HUES48 (cell line): Measurements from ENCODE around the gene F7.

Experiments
- H3K27ac ChIP-seq: one replicate; pipeline ENCODE4 v1.7.0; 2013; ENCODE audit warnings: low read depth, low read length, inconsistent platforms
- H3K27me3 ChIP-seq: 2 replicates; pipeline ENCODE4 v1.6.1; 2013; ENCODE audit warnings: mild to moderate bottlenecking, low read length; ENCODE audit not compliant: control insufficient read depth, insufficient read depth
- H3K36me3 ChIP-seq: 2 replicates; pipeline ENCODE4 v1.6.1; 2013; ENCODE audit warnings: low read length; ENCODE audit not compliant: control insufficient read depth, insufficient read depth
- H3K4me1 ChIP-seq: 2 replicates; pipeline ENCODE4 v1.6.1; 2013; ENCODE audit warnings: mild to moderate bottlenecking, low read length; ENCODE audit not compliant: control insufficient read depth, insufficient read depth
- H3K4me3 ChIP-seq: 2 replicates; pipeline ENCODE4 v1.5.1; 2013; ENCODE audit warnings: mild to moderate bottlenecking, low read depth, low read length
- H3K9ac ChIP-seq: 2 replicates; pipeline ENCODE4 v1.6.1; 2013; ENCODE audit warnings: mild to moderate bottlenecking, low read depth, low read length, moderate library complexity
- H3K9me3 ChIP-seq: 2 replicates; pipeline ENCODE4 v1.6.1; 2013; ENCODE audit warnings: low read length; ENCODE audit not compliant: control insufficient read depth, insufficient read depth

The F7 gene

GRCh38 chr13:113147206-113147605 is 41.6 kb downstream of the F7 start:
- H3K9ac ChIP-seq = no peak overlapping the region
- H3K9me3 ChIP-seq = no peaks in the 10 kb centered on the region
- no peak overlapping the region for H3K4me3 ChIP-seq
- no peaks in the 10 kb centered on the region for H3K36me3 ChIP-seq
- no peak overlapping the region for H3K27ac ChIP-seq
- H3K4me1 ChIP-seq = peaks cover 3% of the 10 kb centered on the region; the same call in 1 of the 2 replicates
- peaks cover 6% of the 10 kb centered on the region for H3K27me3 ChIP-seq

DNA sequence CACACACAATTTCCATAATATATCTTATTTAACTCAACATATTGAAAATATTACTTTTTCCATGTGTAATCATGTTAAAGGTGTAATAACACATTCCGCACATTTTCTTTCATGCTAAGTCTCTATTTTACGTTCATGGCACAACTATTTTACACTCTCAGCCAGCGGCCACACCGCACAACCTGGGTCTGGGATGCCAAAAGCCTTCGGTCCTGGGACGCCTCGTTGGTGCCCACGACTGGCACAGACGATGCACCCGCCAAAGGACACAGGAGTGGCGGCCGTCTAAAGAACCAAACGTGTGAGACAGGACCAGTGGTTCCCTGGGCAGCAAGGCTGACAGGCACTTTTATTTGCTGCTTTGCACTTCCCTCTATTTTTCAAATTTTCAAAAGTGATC is 42.8 kb downstream of the F7 start:
- H3K27ac ChIP-seq = no peak overlapping the region
- H3K9ac ChIP-seq = no peak overlapping the region
- peaks cover 18% of the 10 kb centered on the region for H3K27me3 ChIP-seq
- peaks cover 9% of the 10 kb centered on the region for H3K4me1 ChIP-seq
- H3K36me3 ChIP-seq = no peaks in the 10 kb centered on the region
- no peaks in the 10 kb centered on the region for H3K9me3 ChIP-seq
- no peak overlapping the region for H3K4me3 ChIP-seq

DNA sequence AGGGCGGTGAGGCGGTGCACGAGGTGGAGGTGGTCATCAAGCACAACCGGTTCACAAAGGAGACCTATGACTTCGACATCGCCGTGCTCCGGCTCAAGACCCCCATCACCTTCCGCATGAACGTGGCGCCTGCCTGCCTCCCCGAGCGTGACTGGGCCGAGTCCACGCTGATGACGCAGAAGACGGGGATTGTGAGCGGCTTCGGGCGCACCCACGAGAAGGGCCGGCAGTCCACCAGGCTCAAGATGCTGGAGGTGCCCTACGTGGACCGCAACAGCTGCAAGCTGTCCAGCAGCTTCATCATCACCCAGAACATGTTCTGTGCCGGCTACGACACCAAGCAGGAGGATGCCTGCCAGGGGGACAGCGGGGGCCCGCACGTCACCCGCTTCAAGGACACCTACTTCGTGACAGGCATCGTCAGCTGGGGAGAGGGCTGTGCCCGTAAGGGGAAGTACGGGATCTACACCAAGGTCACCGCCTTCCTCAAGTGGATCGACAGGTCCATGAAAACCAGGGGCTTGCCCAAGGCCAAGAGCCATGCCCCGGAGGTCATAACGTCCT is 43.4 kb downstream of the F7 start:
- Histone ChIP-seq H3K27me3 (peaks cover 20% of the 10 kb centered on the region), H3K9ac (no peak overlapping the region), H3K36me3 (no peaks in the 10 kb centered on the region), H3K4me3 (no peak overlapping the region), H3K9me3 (no peaks in the 10 kb centered on the region), H3K4me1 (peaks cover 12% of the 10 kb centered on the region), H3K27ac (no peak overlapping the region)

DNA sequence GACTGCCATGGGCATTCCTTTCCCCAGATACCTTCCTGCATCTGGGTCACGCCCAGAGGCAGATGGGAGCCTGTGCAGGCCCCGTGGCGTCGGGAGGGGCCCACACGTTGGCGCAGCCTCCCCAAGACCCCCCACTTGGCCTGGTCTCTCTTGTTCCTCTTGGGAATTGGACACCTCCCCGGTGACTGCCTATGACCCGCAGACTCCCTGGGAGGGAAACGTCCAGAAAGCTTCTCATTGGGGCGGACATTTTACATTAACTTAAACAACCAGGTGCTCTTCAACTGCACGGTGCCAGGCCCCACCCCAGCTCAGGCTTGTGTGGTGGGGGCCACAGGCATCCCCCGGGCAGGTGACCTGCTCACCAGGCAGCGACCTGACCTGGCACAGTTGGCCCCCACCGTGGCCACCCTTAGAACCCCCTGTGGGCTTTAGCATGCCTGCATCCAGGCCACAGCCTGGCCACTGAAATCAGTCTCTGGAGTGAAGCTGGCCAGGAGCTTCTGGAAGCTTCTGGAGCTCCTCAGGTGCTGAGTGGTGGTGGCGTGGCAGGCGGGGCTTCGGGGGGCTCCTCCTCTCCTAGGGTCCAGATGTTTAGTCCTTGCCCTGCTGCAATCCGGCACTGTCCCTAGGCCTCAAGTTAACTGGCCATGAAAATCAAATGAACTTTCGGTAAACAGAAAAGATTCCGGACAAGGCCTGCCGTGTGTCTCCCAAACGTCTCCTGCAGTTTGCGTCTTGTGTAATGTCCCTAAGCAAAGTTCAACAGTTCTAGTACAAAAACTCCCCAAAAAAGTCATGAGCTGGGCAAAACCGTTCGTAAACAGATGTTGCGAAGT is 44.3 kb downstream of the F7 start:
- Histone ChIP-seq H3K9me3 (no peaks in the 10 kb centered on the region), H3K36me3 (no peaks in the 10 kb centered on the region), H3K9ac (no peak overlapping the region), H3K27me3 (peaks cover 20% of the 10 kb centered on the region), H3K4me1 (peaks cover 17% of the 10 kb centered on the region), H3K27ac (no peak overlapping the region), H3K4me3 (no peak overlapping the region)

DNA sequence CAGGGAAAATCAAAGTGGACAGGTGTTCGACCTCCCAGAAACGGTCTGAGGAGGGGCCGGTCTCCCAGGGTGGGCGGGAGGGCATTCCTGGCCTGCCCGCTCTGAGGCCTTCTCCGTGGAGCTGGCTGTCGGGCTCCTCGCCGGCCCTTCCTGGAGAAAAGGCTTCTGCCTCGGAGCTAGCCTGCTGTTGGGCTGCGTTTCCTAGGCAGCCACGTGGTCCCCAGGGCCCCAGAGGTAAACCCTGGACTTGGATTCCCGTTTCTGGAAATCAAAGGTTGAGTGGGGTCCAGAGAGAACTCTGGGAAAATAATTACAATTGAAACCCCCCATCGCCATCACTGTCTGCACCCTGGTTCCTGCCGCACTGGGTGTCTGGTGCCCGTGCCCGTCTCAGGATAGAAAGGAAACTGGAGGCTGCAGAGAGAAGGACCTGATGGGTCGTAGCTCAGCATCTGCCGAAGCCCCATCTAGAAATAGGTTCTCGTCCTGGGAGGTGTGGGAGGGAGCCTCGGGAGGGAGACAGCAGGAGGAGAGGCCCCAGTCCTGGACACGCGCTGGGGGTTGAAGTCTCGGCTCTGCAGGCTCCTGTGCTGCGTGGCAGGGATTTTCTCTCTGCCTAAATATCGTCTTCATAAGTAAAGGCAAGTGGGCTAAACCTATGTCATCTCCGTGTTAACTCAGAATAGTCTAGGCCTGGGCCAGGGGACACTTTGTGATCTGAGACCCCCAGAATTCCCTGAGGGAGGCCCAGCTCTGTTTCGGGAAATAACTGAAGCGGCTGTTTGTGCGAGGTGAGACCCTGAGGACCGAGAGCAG is 45.2 kb downstream of the F7 start:
- no peaks in the 10 kb centered on the region for H3K9me3 ChIP-seq
- peaks cover 17% of the 10 kb centered on the region for H3K4me1 ChIP-seq
- H3K27ac ChIP-seq = no peak overlapping the region
- peaks cover 20% of the 10 kb centered on the region for H3K27me3 ChIP-seq
- H3K4me3 ChIP-seq = no peak overlapping the region
- no peak overlapping the region for H3K9ac ChIP-seq
- H3K36me3 ChIP-seq = no peaks in the 10 kb centered on the region

DNA sequence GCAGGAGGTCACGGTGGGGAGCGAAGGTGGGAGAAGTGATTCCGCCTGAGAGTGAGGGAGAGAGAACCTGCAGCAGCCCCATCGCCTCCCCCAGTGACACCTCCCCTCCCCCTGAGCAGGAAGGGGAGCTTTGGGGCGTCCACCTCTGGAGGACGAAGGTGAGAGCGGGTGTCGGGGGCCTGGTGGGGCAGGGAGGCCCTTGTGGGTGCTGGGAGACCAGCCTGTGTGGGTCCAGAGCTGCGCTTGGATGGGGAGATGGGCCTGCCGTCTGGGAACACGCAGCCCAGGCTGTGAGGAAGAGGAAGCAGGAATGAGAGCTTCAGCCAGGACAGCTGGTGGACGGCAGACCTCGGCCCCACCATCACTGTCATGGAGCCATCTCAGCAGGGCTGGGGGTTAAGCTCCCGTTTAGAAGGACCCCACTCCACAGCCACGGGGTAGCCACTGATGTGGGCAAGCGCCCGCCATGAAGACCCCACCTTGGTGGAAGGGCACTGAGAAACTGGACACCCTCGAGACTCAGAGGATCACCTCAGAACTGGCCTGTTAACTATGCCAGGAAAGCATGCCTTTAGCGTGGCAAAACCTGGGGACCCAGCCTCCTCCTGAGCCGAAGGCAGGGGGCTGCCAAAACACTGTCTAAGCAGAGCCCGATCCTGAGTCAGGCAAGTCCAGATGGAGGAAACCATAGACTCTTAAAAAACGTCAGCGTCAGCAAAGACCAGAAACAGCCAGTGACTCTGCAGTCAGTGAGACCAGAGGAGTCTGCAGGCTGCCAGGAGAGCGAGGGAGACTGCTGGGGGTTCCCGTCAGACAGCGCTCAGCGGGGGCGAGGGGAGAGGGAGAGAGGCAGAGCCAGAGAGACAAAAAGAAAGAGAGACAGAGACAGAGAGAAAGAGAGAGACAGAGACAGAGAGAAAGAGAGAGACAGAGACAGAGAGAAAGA is 46.4 kb downstream of the F7 start:
- H3K9me3 ChIP-seq = no peaks in the 10 kb centered on the region
- H3K4me1 ChIP-seq = peaks cover 17% of the 10 kb centered on the region
- no peak overlapping the region for H3K4me3 ChIP-seq
- no peak overlapping the region for H3K27ac ChIP-seq
- peaks cover 20% of the 10 kb centered on the region for H3K27me3 ChIP-seq
- no peak overlapping the region for H3K9ac ChIP-seq
- H3K36me3 ChIP-seq = no peaks in the 10 kb centered on the region

DNA sequence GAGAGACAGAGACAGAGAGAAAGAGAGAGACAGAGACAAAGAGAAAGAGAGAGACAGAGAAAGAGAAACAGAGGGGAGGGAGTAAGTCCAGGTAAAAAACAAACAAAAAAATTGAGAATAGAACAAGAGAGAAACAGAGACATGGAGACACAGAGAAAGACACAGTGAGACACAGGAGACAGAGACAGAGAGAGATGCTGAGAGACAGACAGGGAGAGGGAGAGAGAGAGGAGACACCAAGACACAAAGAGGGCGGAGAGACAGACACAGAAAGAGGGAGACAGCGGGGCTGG is 47.0 kb downstream of the F7 start:
- Histone ChIP-seq H3K4me3 (peak overlapping the region; percentile 68), H3K27me3 (peaks cover 20% of the 10 kb centered on the region), H3K9ac (no peak overlapping the region), H3K9me3 (no peaks in the 10 kb centered on the region), H3K4me1 (peaks cover 17% of the 10 kb centered on the region), H3K27ac (no peak overlapping the region), H3K36me3 (no peaks in the 10 kb centered on the region)

DNA sequence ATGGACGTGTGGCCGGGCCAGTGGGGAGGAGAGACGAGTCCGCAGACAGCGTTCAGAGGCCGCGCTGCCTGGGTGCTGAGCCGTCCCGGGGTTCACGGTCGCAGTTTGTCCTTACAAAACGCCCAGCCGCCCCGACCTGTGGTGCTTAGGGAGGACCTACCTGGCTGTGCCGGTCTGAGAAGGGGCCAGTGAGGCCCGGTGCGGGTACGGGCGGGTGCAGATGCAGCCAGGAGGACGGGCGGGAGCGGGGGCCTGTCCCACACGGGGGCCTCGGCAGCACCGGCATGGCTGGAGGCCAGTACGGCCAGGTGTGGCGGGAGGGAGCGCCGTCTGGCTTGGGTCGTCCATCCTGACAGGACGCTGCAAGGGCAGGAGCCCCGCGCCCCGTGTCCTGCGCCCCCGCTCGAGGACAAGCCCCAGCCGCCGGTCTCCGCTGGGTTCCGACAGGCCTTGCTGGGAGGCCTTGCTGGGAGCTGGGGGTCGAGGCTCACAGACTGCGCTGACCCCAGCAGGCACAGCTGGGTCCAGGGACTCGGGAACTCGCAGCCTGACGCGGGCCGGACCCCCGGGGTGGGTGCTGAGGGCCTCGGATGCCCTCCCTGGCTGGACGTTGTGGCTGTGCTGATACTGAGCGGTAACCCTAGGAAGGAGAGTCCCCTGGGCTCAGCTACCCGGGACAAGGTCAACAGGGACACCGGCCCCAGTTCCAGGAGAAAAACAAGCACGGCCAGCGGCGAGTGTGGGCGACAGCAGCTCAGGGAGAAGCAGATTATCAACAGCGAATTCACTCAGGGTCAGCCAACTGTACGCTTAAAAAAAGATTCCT is 47.6 kb downstream of the F7 start:
- peaks cover 20% of the 10 kb centered on the region for H3K27me3 ChIP-seq
- H3K36me3 ChIP-seq = no peaks in the 10 kb centered on the region
- no peaks in the 10 kb centered on the region for H3K9me3 ChIP-seq
- H3K27ac ChIP-seq = no peak overlapping the region
- H3K9ac ChIP-seq = peak overlapping the region; percentile 28; the same call in 1 of the 2 replicates
- H3K4me3 ChIP-seq = peak overlapping the region; percentile 68
- H3K4me1 ChIP-seq = peaks cover 18% of the 10 kb centered on the region

DNA sequence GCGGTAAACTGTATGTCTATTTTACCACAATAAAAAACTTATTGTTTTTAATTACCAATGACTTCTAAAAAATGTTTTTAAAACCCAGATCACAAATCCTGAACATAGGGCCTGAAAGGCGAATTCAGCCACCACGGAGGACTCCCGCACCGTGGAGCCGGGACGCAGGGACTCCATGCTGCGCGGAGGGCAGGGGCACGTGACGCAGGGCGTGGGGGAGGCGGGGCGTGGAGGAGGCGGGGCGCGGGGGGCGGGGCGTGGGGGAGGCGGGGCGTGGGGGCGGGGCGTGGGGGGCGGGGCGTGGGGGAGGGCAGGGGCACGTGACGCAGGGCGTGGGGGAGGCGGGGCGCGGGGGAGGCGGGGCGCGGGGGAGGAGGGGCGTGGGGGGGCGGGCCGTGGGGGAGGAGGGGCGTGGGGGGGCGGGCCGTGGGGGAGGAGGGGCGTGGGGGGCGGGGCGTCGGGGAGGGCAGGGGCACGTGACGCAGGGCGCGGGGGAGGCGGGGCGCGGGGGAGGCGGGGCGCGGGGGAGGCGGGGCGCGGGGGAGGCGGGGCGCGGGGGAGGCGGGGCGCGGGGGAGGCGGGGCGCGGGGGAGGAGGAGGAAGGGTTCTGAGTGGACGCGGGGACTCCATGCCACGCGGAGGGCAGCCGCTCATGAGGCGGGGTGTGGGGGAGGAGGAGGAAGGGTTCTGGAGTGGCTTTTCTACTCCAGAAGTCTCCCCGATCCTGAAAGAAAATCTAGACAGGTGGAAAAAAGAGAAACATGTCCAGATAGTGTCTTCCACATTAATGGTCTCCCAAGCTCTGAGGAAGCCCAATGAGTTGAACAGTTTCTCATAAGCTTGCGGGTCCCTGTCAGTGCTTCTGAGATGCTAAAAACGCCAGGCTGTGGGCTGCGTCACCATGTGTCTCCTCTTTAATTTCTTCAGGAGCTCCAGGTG is 48.5 kb downstream of the F7 start:
- H3K4me3 ChIP-seq = peak overlapping the region; percentile 68
- H3K9me3 ChIP-seq = no peaks in the 10 kb centered on the region
- peak overlapping the region; percentile 57 for H3K27ac ChIP-seq
- H3K4me1 ChIP-seq = peaks cover 24% of the 10 kb centered on the region
- H3K27me3 ChIP-seq = peaks cover 20% of the 10 kb centered on the region
- H3K9ac ChIP-seq = peak overlapping the region; percentile 28; the same call in 1 of the 2 replicates
- no peaks in the 10 kb centered on the region for H3K36me3 ChIP-seq
